Measurements from ENCODE around the gene FREM3. TPM values are rescaled to one million over a fixed set of nuclear protein-coding genes. Genes with fewer than 3 reads are reported as not detected.

The FREM3 gene
- total RNA-seq, 1 experiment from 2014 or later, result not detected

GRCh38 chr4:143668930-143669552 is 31.4 kb downstream of the FREM3 start:
- no peak for DNase-seq (ENCODE audit: low spot score)

GRCh38 chr4:143667461-143667860 is 33.0 kb downstream of the FREM3 start:
- DNase-seq (ENCODE audit: low spot score), result peak; percentile 55

- DNase-seq (ENCODE audit: low spot score), result no peak
Measured at GRCh38 chr4:143658336-143658735, 42.1 kb downstream of the FREM3 start.

- DNase-seq (ENCODE audit: low spot score), result no peak
Measured at GRCh38 chr4:143654571-143654970, 45.9 kb downstream of the FREM3 start.

GRCh38 chr4:143653031-143653430 is 47.4 kb downstream of the FREM3 start:
- no peak for DNase-seq (ENCODE audit: low spot score)

GRCh38 chr4:143643399-143643798 is 57.1 kb downstream of the FREM3 start:
- DNase-seq (ENCODE audit: low spot score), result no peak

- no peak for DNase-seq (ENCODE audit: low spot score)
Measured at GRCh38 chr4:143642611-143643010, 57.9 kb downstream of the FREM3 start.

- no peak for DNase-seq (ENCODE audit: low spot score)
Measured at GRCh38 chr4:143641361-143641760, 59.1 kb downstream of the FREM3 start.

GRCh38 chr4:143634763-143635162 is 65.7 kb downstream of the FREM3 start:
- DNase-seq (ENCODE audit: low spot score), result no peak

GRCh38 chr4:143633833-143634232 is 66.6 kb downstream of the FREM3 start:
- DNase-seq (ENCODE audit: low spot score), result no peak

- DNase-seq (ENCODE audit: low spot score), result no peak
Measured at GRCh38 chr4:143626134-143626911, 74.2 kb downstream of the FREM3 start.

- DNase-seq (ENCODE audit: low spot score), result no peak
Measured at GRCh38 chr4:143625632-143626031, 74.8 kb downstream of the FREM3 start.

GRCh38 chr4:143623896-143624295 is 76.6 kb downstream of the FREM3 start:
- no peak for DNase-seq (ENCODE audit: low spot score)

GRCh38 chr4:143618811-143619210 is 81.7 kb downstream of the FREM3 start:
- DNase-seq (ENCODE audit: low spot score), result no peak

- no peak for DNase-seq (ENCODE audit: low spot score)
Measured at GRCh38 chr4:143617994-143618679, 82.3 kb downstream of the FREM3 start.

GRCh38 chr4:143616771-143617170 is 83.7 kb downstream of the FREM3 start:
- peak; percentile 88 for DNase-seq (ENCODE audit: low spot score)

GRCh38 chr4:143609492-143609891 is 91.0 kb downstream of the FREM3 start:
- DNase-seq (ENCODE audit: low spot score), result no peak

GRCh38 chr4:143606480-143606879 is 94.0 kb downstream of the FREM3 start:
- DNase-seq (ENCODE audit: low spot score), result no peak

- DNase-seq (ENCODE audit: low spot score), result no peak
Measured at GRCh38 chr4:143599827-143600226, 100.6 kb downstream of the FREM3 start.

- no peak for DNase-seq (ENCODE audit: low spot score)
Measured at GRCh38 chr4:143598816-143599215, 101.7 kb downstream of the FREM3 start.

GRCh38 chr4:143597276-143597675 is 103.2 kb downstream of the FREM3 start:
- no peak for DNase-seq (ENCODE audit: low spot score)

- no peak for DNase-seq (ENCODE audit: low spot score)
Measured at GRCh38 chr4:143587703-143588102, 112.8 kb downstream of the FREM3 start.

- DNase-seq (ENCODE audit: low spot score), result peak; percentile 4
Measured at GRCh38 chr4:143586080-143586479, 114.4 kb downstream of the FREM3 start.

Measured in A172 (cell line).